Fibroblast of lung (primary cell): ENCODE measurements around the gene NEGR1. TPM values are rescaled to one million over a fixed set of nuclear protein-coding genes. Genes with fewer than 3 reads are reported as not detected.
A peak's percentile ranks its signal among the peaks of the same experiment; 100 is the strongest.

Experiments
- DNase-seq, 2 donors: peaks; one replicate each; pipeline versions ENCODE4 v3.0.0 to v3.0.0-alpha.2; 2010; ENCODE audit warnings: low read depth in 2 of 2
- H2AFZ ChIP-seq: 2 replicates; pipeline ENCODE4 v1.5.1; 2012; ENCODE audit warnings: low read length, control low read depth, inconsistent platforms
- H3K27ac ChIP-seq: 2 replicates; pipeline ENCODE4 v1.5.1; 2011; ENCODE audit warnings: low read length, control low read depth; ENCODE audit not compliant: insufficient read depth
- H3K27me3 ChIP-seq: 2 replicates; pipeline ENCODE4 v1.5.1; 2011; ENCODE audit warnings: mild to moderate bottlenecking, low read length; ENCODE audit not compliant: control insufficient read depth, insufficient read depth
- H3K36me3 ChIP-seq: 2 replicates; pipeline ENCODE4 v1.5.1; 2011; ENCODE audit warnings: low read length; ENCODE audit not compliant: control insufficient read depth, insufficient read depth
- H3K4me1 ChIP-seq: 2 replicates; pipeline ENCODE4 v1.5.1; 2011; ENCODE audit warnings: low read length; ENCODE audit not compliant: control insufficient read depth, insufficient read depth; ENCODE audit errors: extremely low read depth
- H3K4me2 ChIP-seq: 2 replicates; pipeline ENCODE4 v1.5.1; 2011; ENCODE audit warnings: low read length, control low read depth; ENCODE audit not compliant: insufficient read depth; ENCODE audit errors: extremely low read depth
- H3K4me3 ChIP-seq, 4 experiments: fragments of 200-600 bp in 1 of 4; sonication (generic) in 1 of 4; replicated peaks in 1 of 4; 2 replicates each; pipeline ENCODE4 v1.5.1; 2011 to 2016; ENCODE audit warnings: low read length in 4 of 4, low read depth in 3 of 4, mild to moderate bottlenecking in 3 of 4, control low read depth in 2 of 4, inconsistent platforms in 1 of 4, mixed read lengths in 1 of 4; ENCODE audit not compliant: insufficient read depth in 1 of 4; ENCODE audit errors: control extremely low read depth in 1 of 4
- H3K79me2 ChIP-seq: 2 replicates; pipeline ENCODE4 v1.5.1; 2012; ENCODE audit warnings: mild to moderate bottlenecking, low read length, inconsistent platforms; ENCODE audit not compliant: control insufficient read depth, insufficient read depth
- H3K9ac ChIP-seq: 2 replicates; pipeline ENCODE4 v1.5.1; 2011; ENCODE audit warnings: mild to moderate bottlenecking, low read length, control low read depth; ENCODE audit not compliant: insufficient read depth
- H3K9me3 ChIP-seq: 2 replicates; pipeline ENCODE4 v1.5.1; 2012; ENCODE audit warnings: low read depth, low read length; ENCODE audit not compliant: control insufficient read depth, insufficient read depth
- H4K20me1 ChIP-seq: 2 replicates; pipeline ENCODE4 v1.5.1; 2011; ENCODE audit warnings: low read length; ENCODE audit not compliant: control insufficient read depth, insufficient read depth; ENCODE audit errors: extremely low read depth
- EZH2 ChIP-seq: IDR thresholded peaks from 2 replicates; pipeline ENCODE4 v1.5.1; 2012; ENCODE audit warnings: low read length, control low read depth, mild to moderate bottlenecking; ENCODE audit errors: missing control alignments
- polyA plus RNA-seq, 2 donors: library from polyadenylated mRNA; depleted of rRNA in 1 of 2; stranded (reverse) in 1 of 2; unstranded in 1 of 2; fragments of >200 nt; gene quantifications; 2 replicates each; pipeline ENCODE4 v1.2.1, GENCODE V29; 2011 to 2012; ENCODE audit warnings: missing spikeins in 1 of 2
- total RNA-seq: library from RNA; depleted of rRNA; stranded (reverse); fragments of >200 nt; gene quantifications from 2 replicates; pipeline ENCODE4 v1.2.1, GENCODE V29; 2014
- TF ChIP-seq, protein P1 (sequence below), 2 donors: IDR thresholded peaks in 1 of 2; conservative IDR thresholded peaks in 1 of 2; 1 replicate in 1 of 2; 2 replicates in 1 of 2; pipeline ENCODE4 v1.5.1; 2011 to 2012; ENCODE audit warnings: low read length in 2 of 2, control low read depth in 1 of 2, inconsistent platforms in 1 of 2, low read depth in 1 of 2, mild to moderate bottlenecking in 1 of 2

The NEGR1 gene
- total and polyA plus RNA-seq, 2 donors (not counting 1 experiment from before 2014, with no cell fraction given), result 3.1 to 9.4 TPM

DNA sequence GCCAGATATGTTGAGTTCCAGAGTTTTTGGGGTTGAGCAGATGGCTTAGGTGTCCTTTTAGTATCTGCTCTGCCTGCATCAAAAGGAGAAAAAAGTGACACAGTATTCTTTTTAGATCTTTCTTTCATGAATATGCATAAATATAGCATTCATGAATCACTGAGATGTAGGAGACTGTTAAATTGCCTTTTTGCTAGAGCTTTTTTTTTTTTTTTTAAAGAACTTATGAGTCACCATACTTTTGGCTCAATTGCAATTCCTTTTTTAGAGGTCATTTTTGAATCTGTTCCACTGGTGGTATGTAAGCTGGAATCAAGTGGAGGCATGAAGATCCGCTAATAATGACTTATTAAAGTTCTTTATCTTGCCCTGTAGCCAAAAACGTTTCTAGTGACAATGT, 720.6 kb downstream of the NEGR1 start:
- H3K36me3 ChIP-seq, result no peaks in the 10 kb centered on the region
- no peak for TF ChIP-seq EZH2
- TF ChIP-seq, protein P1, sequence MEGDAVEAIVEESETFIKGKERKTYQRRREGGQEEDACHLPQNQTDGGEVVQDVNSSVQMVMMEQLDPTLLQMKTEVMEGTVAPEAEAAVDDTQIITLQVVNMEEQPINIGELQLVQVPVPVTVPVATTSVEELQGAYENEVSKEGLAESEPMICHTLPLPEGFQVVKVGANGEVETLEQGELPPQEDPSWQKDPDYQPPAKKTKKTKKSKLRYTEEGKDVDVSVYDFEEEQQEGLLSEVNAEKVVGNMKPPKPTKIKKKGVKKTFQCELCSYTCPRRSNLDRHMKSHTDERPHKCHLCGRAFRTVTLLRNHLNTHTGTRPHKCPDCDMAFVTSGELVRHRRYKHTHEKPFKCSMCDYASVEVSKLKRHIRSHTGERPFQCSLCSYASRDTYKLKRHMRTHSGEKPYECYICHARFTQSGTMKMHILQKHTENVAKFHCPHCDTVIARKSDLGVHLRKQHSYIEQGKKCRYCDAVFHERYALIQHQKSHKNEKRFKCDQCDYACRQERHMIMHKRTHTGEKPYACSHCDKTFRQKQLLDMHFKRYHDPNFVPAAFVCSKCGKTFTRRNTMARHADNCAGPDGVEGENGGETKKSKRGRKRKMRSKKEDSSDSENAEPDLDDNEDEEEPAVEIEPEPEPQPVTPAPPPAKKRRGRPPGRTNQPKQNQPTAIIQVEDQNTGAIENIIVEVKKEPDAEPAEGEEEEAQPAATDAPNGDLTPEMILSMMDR (conservative IDR thresholded peaks at IDR 0.05 in 1 of 2, IDR thresholded peaks at IDR 0.05 in 1 of 2; ENCODE audit: low read depth in 1 of 2, low read length in 2 of 2), result no peak
- H3K27me3 ChIP-seq, result no peaks in the 10 kb centered on the region
- H3K4me2 ChIP-seq, result peak overlapping the region; percentile 60
- no peaks in the 10 kb centered on the region for H4K20me1 ChIP-seq
- no peak overlapping the region for H3K27ac ChIP-seq
- H3K4me1 ChIP-seq, result no peaks in the 10 kb centered on the region
- H3K9ac ChIP-seq, result no peak overlapping the region
- DNase-seq, result peak; percentile 85 to 86
- H3K4me3 ChIP-seq, result no peak overlapping the region
- H3K9me3 ChIP-seq, result no peaks in the 10 kb centered on the region
- H2AFZ ChIP-seq, result no peak overlapping the region
- H3K79me2 ChIP-seq, result no peaks in the 10 kb centered on the region

DNA sequence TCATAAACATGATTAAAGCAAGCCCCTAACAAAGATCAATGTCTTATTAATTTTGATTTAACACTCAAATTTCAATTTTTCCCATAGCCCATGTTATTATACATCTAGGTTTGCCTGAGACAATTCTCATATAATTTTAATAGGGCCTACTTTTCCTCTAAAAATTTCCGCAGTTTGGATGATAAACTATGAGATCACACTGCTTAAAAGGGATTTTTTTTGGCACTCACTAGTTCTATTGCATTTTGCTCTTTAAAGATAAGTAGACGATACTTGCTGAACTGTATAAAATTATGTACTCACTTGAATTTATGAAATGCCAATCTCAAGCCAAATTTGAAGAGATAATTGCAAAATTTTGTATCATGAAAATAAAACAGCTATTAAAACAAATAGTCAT, 721.1 kb downstream of the NEGR1 start:
- Histone ChIP-seq H2AFZ (no peak overlapping the region), H3K27ac (no peak overlapping the region)
- peak; percentile 19 to 42 for DNase-seq

DNA sequence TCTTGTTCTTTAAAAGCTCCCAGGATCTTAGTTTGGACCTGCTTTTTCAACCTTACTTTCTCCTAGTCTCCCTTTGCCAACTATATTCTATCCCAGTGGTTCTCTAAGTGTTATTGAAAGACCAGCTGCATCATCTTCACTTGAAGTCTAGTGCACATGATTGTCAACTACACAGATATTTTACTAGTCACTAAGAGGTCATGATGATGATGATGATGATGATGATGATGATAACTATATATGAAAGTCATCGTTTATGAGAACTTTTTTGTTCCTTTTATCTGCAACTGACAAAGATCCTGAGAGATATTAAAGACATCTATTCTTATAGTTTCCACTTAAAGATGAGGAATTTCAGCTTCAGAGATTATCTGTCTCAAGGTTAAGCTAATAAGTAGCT, 722.5 kb downstream of the NEGR1 start:
- H3K4me3 ChIP-seq, result no peak overlapping the region
- H3K9me3 ChIP-seq, result no peaks in the 10 kb centered on the region
- H3K4me2 ChIP-seq, result no peak overlapping the region
- no peaks in the 10 kb centered on the region for H4K20me1 ChIP-seq
- no peak for DNase-seq
- H2AFZ ChIP-seq, result no peak overlapping the region
- H3K27ac ChIP-seq, result no peak overlapping the region
- no peaks in the 10 kb centered on the region for H3K4me1 ChIP-seq
- no peak overlapping the region for H3K9ac ChIP-seq
- H3K79me2 ChIP-seq, result no peaks in the 10 kb centered on the region
- TF ChIP-seq, protein P1 (conservative IDR thresholded peaks at IDR 0.05 in 1 of 2, IDR thresholded peaks at IDR 0.05 in 1 of 2; ENCODE audit: low read depth in 1 of 2, low read length in 2 of 2), result no peak
- TF ChIP-seq EZH2, result no peak
- no peaks in the 10 kb centered on the region for H3K27me3 ChIP-seq
- no peaks in the 10 kb centered on the region for H3K36me3 ChIP-seq

More for the DNA sequence above, 721.1 kb downstream of the NEGR1 start:
- Histone ChIP-seq H3K4me1 (no peaks in the 10 kb centered on the region), H3K27me3 (no peaks in the 10 kb centered on the region), H3K79me2 (no peaks in the 10 kb centered on the region), H3K9me3 (no peaks in the 10 kb centered on the region), H3K4me2 (no peak overlapping the region), H4K20me1 (no peaks in the 10 kb centered on the region), H3K4me3 (no peak overlapping the region), H3K36me3 (no peaks in the 10 kb centered on the region), H3K9ac (no peak overlapping the region)
- TF ChIP-seq, protein P1 (conservative IDR thresholded peaks at IDR 0.05 in 1 of 2, IDR thresholded peaks at IDR 0.05 in 1 of 2; ENCODE audit: low read depth in 1 of 2, low read length in 2 of 2), result no peak
